Astrocyte (in vitro differentiated cells and primary cell): ENCODE measurements around the gene CDK4. TPM values are rescaled to one million over a fixed set of nuclear protein-coding genes. Genes with fewer than 3 reads are reported as not detected.

Source experiments
- DNase-seq: peaks from one replicate; pipeline ENCODE4 v3.0.0-alpha.2; 2010; ENCODE audit warnings: low read depth
- FAIRE-seq: peaks from 2 replicates; lab custom pipeline; 2011; peaks lifted over from hg19 to GRCh38; lab: Jason Lieb, UNC
- H2AFZ ChIP-seq: 2 replicates; pipeline ENCODE4 v1.6.0; 2012; ENCODE audit warnings: low read depth, low read length, inconsistent platforms
- H3K27ac ChIP-seq: 2 replicates; pipeline ENCODE4 v1.5.1; 2011; ENCODE audit warnings: low read depth, low read length, inconsistent platforms
- H3K27me3 ChIP-seq: 2 replicates; pipeline ENCODE4 v1.6.0; 2011; ENCODE audit warnings: low read length, inconsistent platforms; ENCODE audit not compliant: insufficient read depth
- H3K36me3 ChIP-seq: 2 replicates; pipeline ENCODE4 v1.5.1; 2011; ENCODE audit warnings: low read length, inconsistent platforms; ENCODE audit not compliant: insufficient read depth
- H3K4me1 ChIP-seq: 2 replicates; pipeline ENCODE4 v1.5.1; 2011; ENCODE audit warnings: low read length, inconsistent platforms; ENCODE audit not compliant: insufficient read depth
- H3K4me2 ChIP-seq: 2 replicates; pipeline ENCODE4 v1.6.0; 2012; ENCODE audit warnings: low read length, inconsistent platforms
- H3K4me3 ChIP-seq: 2 replicates; pipeline ENCODE4 v1.5.1; 2011; ENCODE audit warnings: low read depth, mild to moderate bottlenecking, low read length, inconsistent platforms; ENCODE audit not compliant: insufficient read depth
- H3K79me2 ChIP-seq: 2 replicates; pipeline ENCODE4 v1.6.0; 2012; ENCODE audit warnings: mild to moderate bottlenecking, low read length, inconsistent platforms; ENCODE audit not compliant: insufficient read depth
- H3K9ac ChIP-seq: 2 replicates; pipeline ENCODE4 v1.6.0; 2012; ENCODE audit warnings: mild to moderate bottlenecking, low read length, inconsistent platforms
- H3K9me3 ChIP-seq: 2 replicates; pipeline ENCODE4 v1.5.1; 2012; ENCODE audit warnings: low read depth, mild to moderate bottlenecking, low read length, inconsistent platforms; ENCODE audit not compliant: insufficient read depth
- H4K20me1 ChIP-seq: 2 replicates; pipeline ENCODE4 v1.6.0; 2012; ENCODE audit warnings: low read length, inconsistent platforms; ENCODE audit not compliant: insufficient read depth
- H3K27ac Mint-ChIP-seq: one replicate; pipeline ENCODE4 v1.8.0; 2021; ENCODE audit warnings: mild to moderate bottlenecking, mixed read lengths; ENCODE audit not compliant: unreplicated experiment
- H3K27me3 Mint-ChIP-seq: one replicate; pipeline ENCODE4 v1.8.0; 2021; ENCODE audit warnings: low read depth, mixed read lengths; ENCODE audit not compliant: unreplicated experiment
- H3K36me3 Mint-ChIP-seq: one replicate; pipeline ENCODE4 v1.8.0; 2021; ENCODE audit warnings: low read depth, mixed read lengths; ENCODE audit not compliant: unreplicated experiment
- H3K4me1 Mint-ChIP-seq: one replicate; pipeline ENCODE4 v1.8.0; 2021; ENCODE audit warnings: low read depth, mixed read lengths; ENCODE audit not compliant: unreplicated experiment
- H3K4me3 Mint-ChIP-seq: one replicate; pipeline ENCODE4 v1.8.0; 2021; ENCODE audit warnings: mild to moderate bottlenecking, moderate library complexity, mixed read lengths; ENCODE audit not compliant: unreplicated experiment
- H3K9me3 Mint-ChIP-seq: one replicate; pipeline ENCODE4 v1.8.0; 2021; ENCODE audit warnings: mild to moderate bottlenecking, mixed read lengths; ENCODE audit not compliant: unreplicated experiment
- CTCF ChIP-seq: IDR thresholded peaks from 2 replicates; pipeline ENCODE4 v1.5.1; 2011; ENCODE audit warnings: low read depth, mild to moderate bottlenecking, inconsistent platforms, low read length, moderate library complexity; ENCODE audit not compliant: insufficient read depth
- EZH2 ChIP-seq: IDR thresholded peaks from 2 replicates; pipeline ENCODE4 v1.6.1; 2012; ENCODE audit warnings: mild to moderate bottlenecking, low read length, inconsistent platforms; ENCODE audit not compliant: insufficient read depth
- total RNA-seq: library from RNA; stranded (reverse); gene quantifications from 2 replicates; pipeline ENCODE4 v1.2.1, GENCODE V29; 2021

CDK4 gene
- total RNA-seq, 1 donor from 2014 or later, result 133 TPM

GRCh38 chr12:57767876-57768275 lies 15.8 kb upstream of the CDK4 start:
- peaks cover 45% of the 10 kb centered on the region for H3K27me3 Mint-ChIP-seq
- FAIRE-seq, result no peak
- Histone ChIP-seq H3K79me2 (peaks cover 10% of the 10 kb centered on the region), H3K4me3 (no peak overlapping the region), H3K4me2 (no peak overlapping the region), H3K4me1 (peaks cover 36% of the 10 kb centered on the region), H3K27ac (no peak overlapping the region), H3K27me3 (peaks cover 36% of the 10 kb centered on the region), H3K36me3 (no peaks in the 10 kb centered on the region), H3K9me3 (no peaks in the 10 kb centered on the region), H2AFZ (no peak overlapping the region), H3K9ac (no peak overlapping the region), H4K20me1 (no peaks in the 10 kb centered on the region)
- H3K4me3 Mint-ChIP-seq, result no peak overlapping the region
- H3K27ac Mint-ChIP-seq, result no peak overlapping the region
- TF ChIP-seq CTCF (no peak), EZH2 (no peak)
- no peak for DNase-seq
- no peaks in the 10 kb centered on the region for H3K9me3 Mint-ChIP-seq
- H3K4me1 Mint-ChIP-seq, result peaks cover 7% of the 10 kb centered on the region
- peaks cover 14% of the 10 kb centered on the region for H3K36me3 Mint-ChIP-seq

- Histone ChIP-seq H3K4me2 (peak overlapping the region; percentile 80), H2AFZ (no peak overlapping the region), H3K9ac (no peak overlapping the region), H3K4me3 (no peak overlapping the region), H3K27me3 (peaks cover 36% of the 10 kb centered on the region), H4K20me1 (no peaks in the 10 kb centered on the region), H3K4me1 (peaks cover 36% of the 10 kb centered on the region), H3K36me3 (no peaks in the 10 kb centered on the region), H3K27ac (no peak overlapping the region), H3K9me3 (no peaks in the 10 kb centered on the region), H3K79me2 (peaks cover 10% of the 10 kb centered on the region)
- H3K4me3 Mint-ChIP-seq, result no peak overlapping the region
- TF ChIP-seq CTCF (no peak), EZH2 (no peak)
- H3K27me3 Mint-ChIP-seq, result peaks cover 50% of the 10 kb centered on the region
- peaks cover 5% of the 10 kb centered on the region for H3K4me1 Mint-ChIP-seq
- no peak overlapping the region for H3K27ac Mint-ChIP-seq
- no peak for DNase-seq
- H3K9me3 Mint-ChIP-seq, result no peaks in the 10 kb centered on the region
- H3K36me3 Mint-ChIP-seq, result peaks cover 14% of the 10 kb centered on the region
- no peak for FAIRE-seq
Observed at GRCh38 chr12:57767305-57767698, 15.2 kb upstream of the CDK4 start.

GRCh38 chr12:57766464-57767304 lies 14.6 kb upstream of the CDK4 start, which contains the start of gene CYP27B1:
CYP27B1 (minus strand) TSS chr12:57767078; CDS start chr12:57767041, 37 bp downstream.
- no peaks in the 10 kb centered on the region for H3K9me3 ChIP-seq
- peaks cover 36% of the 10 kb centered on the region for H3K27me3 ChIP-seq
- peaks cover 36% of the 10 kb centered on the region for H3K4me1 ChIP-seq
- Mint-ChIP-seq H3K27ac (peak within 1 kb of the TSS; percentile 59), H3K36me3 (peaks cover 14% of the 10 kb centered on the region), H3K9me3 (no peaks in the 10 kb centered on the region), H3K4me3 (peak within 1 kb of the TSS; percentile 47), H3K4me1 (peaks cover 5% of the 10 kb centered on the region), H3K27me3 (peaks cover 50% of the 10 kb centered on the region)
- H2AFZ ChIP-seq, result no peak within 1 kb of the TSS
- no peak for DNase-seq
- FAIRE-seq, result no peak
- H3K4me2 ChIP-seq, result peak within 1 kb of the TSS; percentile 80
- no peaks in the 10 kb centered on the region for H3K36me3 ChIP-seq
- peak within 1 kb of the TSS; percentile 36 for H3K4me3 ChIP-seq
- H3K27ac ChIP-seq, result no peak within 1 kb of the TSS
- TF ChIP-seq CTCF (no peak), EZH2 (no peak)
- peaks cover 10% of the 10 kb centered on the region for H3K79me2 ChIP-seq
- H3K9ac ChIP-seq, result no peak within 1 kb of the TSS
- H4K20me1 ChIP-seq, result no peaks in the 10 kb centered on the region
